HG03175 (cell line): ENCODE measurements around the gene NEK1.
"Not testable (repeated sequence)": the region's sequence is repeated elsewhere in the genome, so short reads cannot be mapped to it uniquely, and the experiment has no call there.

ENCODE experiments used
- ATAC-seq: cut with Tn5 transposase; IDR thresholded peaks from one replicate; pipeline ENCODE4 v1.9.1; 2021; ENCODE audit warnings: mild to moderate bottlenecking, moderate library complexity; ENCODE audit not compliant: unreplicated experiment

The NEK1 gene

GRCh38 chr4:169604131-169604900 is 8.1 kb downstream of the NEK1 start:
- ATAC-seq, result no peak

- ATAC-seq, result no peak
Observed at GRCh38 chr4:169603312-169603711, 9.1 kb downstream of the NEK1 start.

- ATAC-seq, result no peak
Observed at GRCh38 chr4:169601016-169601771, 11.2 kb downstream of the NEK1 start.

GRCh38 chr4:169594560-169595195 is 17.7 kb downstream of the NEK1 start:
- no peak for ATAC-seq

- ATAC-seq, result no peak
Observed at GRCh38 chr4:169593050-169593560, 19.3 kb downstream of the NEK1 start.

GRCh38 chr4:169583563-169583962 is 28.8 kb downstream of the NEK1 start:
- no peak for ATAC-seq

GRCh38 chr4:169582706-169583105 is 29.7 kb downstream of the NEK1 start:
- ATAC-seq, result no peak

GRCh38 chr4:169582203-169582602 is 30.2 kb downstream of the NEK1 start:
- ATAC-seq, result peak; percentile 70

- ATAC-seq, result peak; percentile 54
Observed at GRCh38 chr4:169573889-169574288, 38.5 kb downstream of the NEK1 start.

- no peak for ATAC-seq
Observed at GRCh38 chr4:169571435-169571834, 40.9 kb downstream of the NEK1 start.

- not testable (repeated sequence) for ATAC-seq
Observed at GRCh38 chr4:169571012-169571411, 41.4 kb downstream of the NEK1 start.

- ATAC-seq, result not testable (repeated sequence)
Observed at GRCh38 chr4:169570266-169570665, 42.1 kb downstream of the NEK1 start.

GRCh38 chr4:169569188-169569587 is 43.2 kb downstream of the NEK1 start:
- ATAC-seq, result not testable (repeated sequence)

GRCh38 chr4:169567916-169568315 is 44.5 kb downstream of the NEK1 start:
- no peak for ATAC-seq

GRCh38 chr4:169566021-169566818 is 46.2 kb downstream of the NEK1 start:
- ATAC-seq, result peak; percentile 89

GRCh38 chr4:169565606-169566005 is 46.8 kb downstream of the NEK1 start:
- no peak for ATAC-seq

- no peak for ATAC-seq
Observed at GRCh38 chr4:169557061-169557636, 55.2 kb downstream of the NEK1 start.

GRCh38 chr4:169546548-169546947 is 65.8 kb downstream of the NEK1 start:
- ATAC-seq, result not testable (repeated sequence)

GRCh38 chr4:169540774-169541173 is 71.6 kb downstream of the NEK1 start:
- no peak for ATAC-seq

- ATAC-seq, result no peak
Observed at GRCh38 chr4:169530048-169530447, 82.3 kb downstream of the NEK1 start.
